ENCODE measurements around the gene DBNL.

GRCh38 chr7:44107116-44107960 is 62.8 kb downstream of the DBNL start:
- TF ChIP-seq CTCF (IDR thresholded peaks at IDR 0.05) (no peak), POLR2A (IDR thresholded peaks at IDR 0.05) (no peak)

Measured in right lobe of liver (tissue), 4 donors.